Testis (tissue), 2 donors: ENCODE data around the gene ZNF728.

Experiments used
- POLR2A ChIP-seq: fragments of 450-650 bp; IDR thresholded peaks from one replicate; pipeline ENCODE4 v1.6.1; 2017; ENCODE audit warnings: antibody characterized with exemption, mild to moderate bottlenecking, moderate library complexity
- TF ChIP-seq, protein P1 (sequence below), 3 experiments: fragments of 450-650 bp in 2 of 3; fragments of 200-600 bp in 1 of 3; sonication (generic) in 1 of 3; IDR thresholded peaks; one replicate each; pipeline ENCODE4 v1.5.1; 2016 to 2019; ENCODE audit warnings: antibody characterized with exemption in 3 of 3, mild to moderate bottlenecking in 2 of 3, moderate library complexity in 1 of 3

- no peak for TF ChIP-seq POLR2A
- TF ChIP-seq, protein P1, sequence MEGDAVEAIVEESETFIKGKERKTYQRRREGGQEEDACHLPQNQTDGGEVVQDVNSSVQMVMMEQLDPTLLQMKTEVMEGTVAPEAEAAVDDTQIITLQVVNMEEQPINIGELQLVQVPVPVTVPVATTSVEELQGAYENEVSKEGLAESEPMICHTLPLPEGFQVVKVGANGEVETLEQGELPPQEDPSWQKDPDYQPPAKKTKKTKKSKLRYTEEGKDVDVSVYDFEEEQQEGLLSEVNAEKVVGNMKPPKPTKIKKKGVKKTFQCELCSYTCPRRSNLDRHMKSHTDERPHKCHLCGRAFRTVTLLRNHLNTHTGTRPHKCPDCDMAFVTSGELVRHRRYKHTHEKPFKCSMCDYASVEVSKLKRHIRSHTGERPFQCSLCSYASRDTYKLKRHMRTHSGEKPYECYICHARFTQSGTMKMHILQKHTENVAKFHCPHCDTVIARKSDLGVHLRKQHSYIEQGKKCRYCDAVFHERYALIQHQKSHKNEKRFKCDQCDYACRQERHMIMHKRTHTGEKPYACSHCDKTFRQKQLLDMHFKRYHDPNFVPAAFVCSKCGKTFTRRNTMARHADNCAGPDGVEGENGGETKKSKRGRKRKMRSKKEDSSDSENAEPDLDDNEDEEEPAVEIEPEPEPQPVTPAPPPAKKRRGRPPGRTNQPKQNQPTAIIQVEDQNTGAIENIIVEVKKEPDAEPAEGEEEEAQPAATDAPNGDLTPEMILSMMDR (IDR thresholded peaks at IDR 0.05), result no peak
These were observed 46.3 kb upstream of the ZNF728 start for GRCh38 chr19:23049256-23049655.
